Peyer's patch (tissue), 4 donors: ENCODE data around the gene DLX4. TPM values are rescaled to one million over a fixed set of nuclear protein-coding genes. Genes with fewer than 3 reads are reported as not detected.

ENCODE experiments used
- DNase-seq, 3 donors: peaks; one replicate each; pipeline ENCODE4 v3.0.0-alpha.2; 2017 to 2019
- H3K27ac ChIP-seq, 4 donors: fragments of 200-600 bp; sonication (generic); one replicate each; pipeline ENCODE4 v1.5.1; 2016 to 2019
- H3K27me3 ChIP-seq, 2 donors: fragments of 200-600 bp; sonication (generic); one replicate each; pipeline ENCODE4 v1.5.1; 2019
- H3K36me3 ChIP-seq, 3 donors: fragments of 200-600 bp; sonication (generic); one replicate each; pipeline ENCODE4 v1.5.1; 2016 to 2019
- H3K4me1 ChIP-seq, 4 donors: fragments of 200-600 bp; sonication (generic); one replicate each; pipeline ENCODE4 v1.5.1; 2016 to 2019
- H3K4me3 ChIP-seq, 4 donors: fragments of 200-600 bp; sonication (generic); 1 replicate in 3 of 4; 2 replicates in 1 of 4; pipeline ENCODE4 v1.5.1; 2016 to 2019; ENCODE audit warnings: mild to moderate bottlenecking in 1 of 4
- H3K9me3 ChIP-seq, 4 donors: fragments of 200-600 bp; sonication (generic); one replicate each; pipeline ENCODE4 v1.5.1; 2016 to 2019; ENCODE audit warnings: mild to moderate bottlenecking in 1 of 4
- POLR2A ChIP-seq, 2 donors: fragments of 450-650 bp; IDR thresholded peaks; one replicate each; pipeline ENCODE4 v1.5.1; 2017; ENCODE audit warnings: antibody characterized with exemption in 2 of 2, mild to moderate bottlenecking in 2 of 2, moderate library complexity in 2 of 2
- small RNA-seq, 2 donors: library from RNA; depleted of rRNA; stranded (forward); fragments of <200 nt; gene quantifications; one replicate each; pipeline ENCODE3, GENCODE V24; 2016
- total RNA-seq, 4 donors: library from RNA; depleted of rRNA; stranded (reverse); fragments of >200 nt; gene quantifications; one replicate each; pipeline ENCODE4 v1.1.0, GENCODE V29; 2016
- TF ChIP-seq, protein P1 (sequence below), 6 experiments: fragments of 450-650 bp in 4 of 6; fragments of 200-600 bp in 2 of 6; sonication (generic) in 1 of 6; IDR thresholded peaks; one replicate each; pipeline ENCODE4 v1.5.1; 2017 to 2019; ENCODE audit warnings: antibody characterized with exemption in 6 of 6, mild to moderate bottlenecking in 3 of 6, moderate library complexity in 1 of 6

The DLX4 gene
- total RNA-seq, 4 donors from 2014 or later = not detected

- no peak overlapping the region for H3K4me3 ChIP-seq
- H3K9me3 ChIP-seq = no peaks in the 10 kb centered on the region
- no peak overlapping the region for H3K27ac ChIP-seq
- DNase-seq = peak in 1 of 3 donors; percentile 31
- H3K36me3 ChIP-seq = no peaks in the 10 kb centered on the region
- H3K27me3 ChIP-seq = no peaks in the 10 kb centered on the region
- TF ChIP-seq POLR2A (IDR thresholded peaks at IDR 0.05) = no peak
- TF ChIP-seq, protein P1, sequence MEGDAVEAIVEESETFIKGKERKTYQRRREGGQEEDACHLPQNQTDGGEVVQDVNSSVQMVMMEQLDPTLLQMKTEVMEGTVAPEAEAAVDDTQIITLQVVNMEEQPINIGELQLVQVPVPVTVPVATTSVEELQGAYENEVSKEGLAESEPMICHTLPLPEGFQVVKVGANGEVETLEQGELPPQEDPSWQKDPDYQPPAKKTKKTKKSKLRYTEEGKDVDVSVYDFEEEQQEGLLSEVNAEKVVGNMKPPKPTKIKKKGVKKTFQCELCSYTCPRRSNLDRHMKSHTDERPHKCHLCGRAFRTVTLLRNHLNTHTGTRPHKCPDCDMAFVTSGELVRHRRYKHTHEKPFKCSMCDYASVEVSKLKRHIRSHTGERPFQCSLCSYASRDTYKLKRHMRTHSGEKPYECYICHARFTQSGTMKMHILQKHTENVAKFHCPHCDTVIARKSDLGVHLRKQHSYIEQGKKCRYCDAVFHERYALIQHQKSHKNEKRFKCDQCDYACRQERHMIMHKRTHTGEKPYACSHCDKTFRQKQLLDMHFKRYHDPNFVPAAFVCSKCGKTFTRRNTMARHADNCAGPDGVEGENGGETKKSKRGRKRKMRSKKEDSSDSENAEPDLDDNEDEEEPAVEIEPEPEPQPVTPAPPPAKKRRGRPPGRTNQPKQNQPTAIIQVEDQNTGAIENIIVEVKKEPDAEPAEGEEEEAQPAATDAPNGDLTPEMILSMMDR (IDR thresholded peaks at IDR 0.05) = no peak
- peaks cover 0 to 5% (median 2%) of the 10 kb centered on the region in 4 donors for H3K4me1 ChIP-seq
Observed at GRCh38 chr17:50022463-50023130, 53.6 kb downstream of the DLX4 start.

DNA sequence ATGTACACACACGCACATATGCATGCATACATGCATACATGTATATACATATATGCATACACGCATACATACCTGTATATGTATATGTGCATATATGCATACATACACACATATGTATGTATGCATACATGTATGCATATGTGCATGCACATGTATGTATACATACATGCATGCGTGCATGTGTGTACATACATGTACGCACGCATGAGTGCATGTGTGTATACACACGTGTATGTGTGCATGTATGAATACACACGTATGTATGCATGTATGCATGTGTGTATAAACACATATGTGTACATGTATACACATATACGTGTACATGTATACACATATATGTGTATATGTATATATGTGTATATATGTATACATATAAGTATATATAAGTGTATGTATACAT is 54.5 kb downstream of the DLX4 start:
- TF ChIP-seq POLR2A (IDR thresholded peaks at IDR 0.05) = no peak
- TF ChIP-seq, protein P1 (IDR thresholded peaks at IDR 0.05) = no peak
- no peak for DNase-seq
- Histone ChIP-seq H3K27me3 (no peaks in the 10 kb centered on the region), H3K36me3 (no peaks in the 10 kb centered on the region), H3K4me1 (peaks cover 0 to 5% (median 2%) of the 10 kb centered on the region in 4 donors), H3K27ac (no peak overlapping the region), H3K4me3 (no peak overlapping the region), H3K9me3 (no peaks in the 10 kb centered on the region)

Small RNA genes lying within 50 kb of the gene (small RNA-seq; reads per million reads assigned to genes)
- 0 reads per million in 2 donors for gene RNU6-1313P

Other genes starting within 250 kb of the DLX4 start
- gene FAM117A, start 205.1 kb upstream of the DLX4 start, total RNA-seq = 10 to 100 TPM in 1 of 4 donors, 1 to 10 TPM in 3; 6.5 to 16.5 (median 9.4) TPM
- 10 to 100 TPM; 44.3 to 50.9 (median 45.3) TPM for gene KAT7, start 180.5 kb upstream of the DLX4 start, total RNA-seq
- not detected for gene TAC4, start 121.1 kb upstream of the DLX4 start, total RNA-seq
- gene DLX3, start 26.0 kb downstream of the DLX4 start, total RNA-seq = not detected
- 100 to 1,000 TPM in 3 of 4 donors, 10 to 100 TPM in 1; 71.0 to 285 (median 247) TPM for gene ITGA3, start 86.9 kb downstream of the DLX4 start, total RNA-seq
- 100 to 1,000 TPM in 3 of 4 donors, 10 to 100 TPM in 1; 23.1 to 283 (median 164) TPM for gene PDK2, start 126.2 kb downstream of the DLX4 start, total RNA-seq
- gene SAMD14, start 161.0 kb downstream of the DLX4 start, total RNA-seq = 1 to 10 TPM in 2 of 4 donors, under 1 TPM in 2; 0.53 to 2.5 (median 1.0) TPM
- 10 to 100 TPM; 18.0 to 40.4 (median 32.9) TPM for gene PPP1R9B, start 181.5 kb downstream of the DLX4 start, total RNA-seq
- gene SGCA, start 196.8 kb downstream of the DLX4 start, total RNA-seq = 1 to 10 TPM in 3 of 4 donors, not detected in 1; 2.9 to 3.5 (median 3.5) TPM
- 100 to 1,000 TPM in 1 of 4 donors, 10 to 100 TPM in 3; 11.3 to 287 (median 31.9) TPM for gene COL1A1, start 232.4 kb downstream of the DLX4 start, total RNA-seq